BLaER1 treated with 17β-estradiol and CSF1 and Interleukin-3, amounts not matched to agents 10 nM and 100 nM (cell line): ENCODE measurements around the gene FILIP1L.

Experiments
- H3K27ac ChIP-seq, 11 experiments: shearing (Covaris generic); formaldehyde crosslinking; 2 replicates each; pipeline ENCODE4 v1.8.1; 2022
- H3K27me3 ChIP-seq, 11 experiments: shearing (Covaris generic); formaldehyde crosslinking; 2 replicates each; pipeline ENCODE4 v1.8.1; 2022
- H3K36me3 ChIP-seq, 11 experiments: shearing (Covaris generic); formaldehyde crosslinking; 2 replicates each; pipeline ENCODE4 v1.8.1; 2022
- H3K4me1 ChIP-seq, 10 experiments: shearing (Covaris generic); formaldehyde crosslinking; 2 replicates each; pipeline ENCODE4 v1.8.1; 2022
- H3K4me2 ChIP-seq, 11 experiments: shearing (Covaris generic); formaldehyde crosslinking; 2 replicates each; pipeline ENCODE4 v1.8.1; 2022
- H3K4me3 ChIP-seq, 10 experiments: shearing (Covaris generic); formaldehyde crosslinking; 2 replicates each; pipeline ENCODE4 v1.8.1; 2022
- H3K9ac ChIP-seq, 11 experiments: shearing (Covaris generic); formaldehyde crosslinking; 2 replicates each; pipeline ENCODE4 v1.8.1; 2022
- H3K9me3 ChIP-seq, 11 experiments: shearing (Covaris generic); formaldehyde crosslinking; replicated peaks in 1 of 11; 2 replicates each; pipeline ENCODE4 v1.8.1; 2022
- H4K20me1 ChIP-seq, 11 experiments: shearing (Covaris generic); formaldehyde crosslinking; 2 replicates each; pipeline ENCODE4 v1.8.1; 2022
- Cebpa-rat ChIP-seq, 11 experiments: shearing (Covaris generic); IDR thresholded peaks; 2 replicates each; pipeline ENCODE4 v1.8.1; 2022

The FILIP1L gene

DNA sequence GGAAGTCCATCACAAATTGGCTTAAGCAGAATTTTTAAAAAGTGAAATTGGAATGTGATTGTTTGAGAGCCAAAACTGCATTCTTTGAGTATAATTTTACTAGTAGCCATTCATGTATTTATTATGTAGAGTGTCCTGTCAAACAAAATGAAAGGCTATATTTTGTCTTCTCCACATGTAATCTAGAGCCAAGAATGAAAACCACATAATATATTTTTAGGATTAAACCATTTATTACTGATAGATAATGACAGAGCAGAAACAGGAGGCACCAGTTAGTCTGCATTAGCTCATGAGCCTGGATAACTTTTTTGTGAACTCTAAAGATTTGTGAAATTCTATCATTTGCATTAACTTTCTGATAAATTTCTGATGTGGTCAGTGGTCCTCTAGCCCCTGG is 130.2 kb downstream of the FILIP1L start:
- no peak overlapping the region for H3K4me2 ChIP-seq

DNA sequence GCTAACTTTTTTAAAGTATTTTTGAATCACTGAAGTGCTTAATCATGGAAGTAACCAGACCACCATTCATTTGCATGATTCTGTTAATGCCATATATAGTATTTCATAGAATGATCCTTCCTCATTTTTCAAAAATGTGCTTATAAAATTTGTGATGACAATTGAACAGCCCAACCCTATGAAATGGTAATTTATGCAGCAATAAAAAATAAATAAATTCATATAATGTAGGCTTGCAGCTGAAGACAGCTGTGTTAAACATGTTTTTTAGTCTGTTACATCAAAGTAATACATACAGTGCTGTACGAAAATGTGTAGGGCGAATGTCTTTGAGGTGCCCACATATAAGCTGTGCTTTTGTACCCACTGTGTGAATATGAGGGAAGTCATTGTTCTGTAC is 131.7 kb downstream of the FILIP1L start:
- peaks cover 0 to 4% (median 0%) of the 10 kb centered on the region in 11 experiments; a peak in 1 of 22 replicates for H3K36me3 ChIP-seq
- peaks cover 0 to 7% (median 0%) of the 10 kb centered on the region in 10 experiments; a peak in 2 of 20 replicates for H3K4me1 ChIP-seq
- H3K4me2 ChIP-seq = no peak overlapping the region
- H3K27me3 ChIP-seq = no peaks in the 10 kb centered on the region
- H3K9me3 ChIP-seq = peaks cover 0 to 6% (median 0%) of the 10 kb centered on the region in 11 experiments; a peak in 3 of 22 replicates
- TF ChIP-seq Cebpa-rat (IDR thresholded peaks at IDR 0.05) = no peak
- no peak overlapping the region for H3K9ac ChIP-seq
- no peak overlapping the region for H3K27ac ChIP-seq
- no peak overlapping the region for H3K4me3 ChIP-seq
- H4K20me1 ChIP-seq = peaks cover 0 to 15% (median 0%) of the 10 kb centered on the region in 11 experiments; a peak in 5 of 22 replicates

More for the DNA sequence above, 130.2 kb downstream of the FILIP1L start:
- no peaks in the 10 kb centered on the region for H3K36me3 ChIP-seq
- H4K20me1 ChIP-seq = peaks cover 0 to 15% (median 0%) of the 10 kb centered on the region in 11 experiments; a peak in 5 of 22 replicates
- TF ChIP-seq Cebpa-rat (IDR thresholded peaks at IDR 0.05) = no peak
- H3K4me1 ChIP-seq = peaks cover 0 to 7% (median 0%) of the 10 kb centered on the region in 10 experiments; a peak in 2 of 20 replicates
- H3K27ac ChIP-seq = no peak overlapping the region
- no peak overlapping the region for H3K4me3 ChIP-seq
- H3K27me3 ChIP-seq = no peaks in the 10 kb centered on the region
- no peaks in the 10 kb centered on the region for H3K9me3 ChIP-seq
- H3K9ac ChIP-seq = no peak overlapping the region

DNA sequence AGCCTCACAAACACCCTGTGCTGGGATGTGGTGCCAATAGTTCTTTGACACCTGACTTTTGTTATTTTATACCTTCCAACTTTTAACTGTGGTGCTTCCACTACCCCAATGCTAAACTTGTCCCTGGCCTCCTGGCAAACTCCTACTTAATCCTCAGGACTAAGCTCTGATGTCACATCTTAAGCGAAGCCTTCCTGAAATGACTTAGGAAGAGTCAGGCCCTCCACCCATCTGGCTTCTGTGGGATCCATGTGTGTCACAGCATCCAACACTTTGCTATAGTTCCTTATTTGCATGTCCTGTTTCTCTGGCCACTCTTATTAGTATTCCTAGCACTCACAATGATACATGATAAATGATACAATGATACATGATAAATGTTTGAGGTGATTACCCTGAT is 133.2 kb downstream of the FILIP1L start:
- Histone ChIP-seq H3K4me3 (no peak overlapping the region), H3K9me3 (peaks cover 0 to 8% (median 0%) of the 10 kb centered on the region in 11 experiments; a peak in 4 of 22 replicates), H3K27ac (no peak overlapping the region), H3K4me1 (peaks cover 0 to 7% (median 0%) of the 10 kb centered on the region in 10 experiments; a peak in 2 of 20 replicates), H3K27me3 (no peaks in the 10 kb centered on the region), H3K36me3 (peaks cover 0 to 6% (median 0%) of the 10 kb centered on the region in 11 experiments; a peak in 3 of 22 replicates), H3K9ac (no peak overlapping the region), H4K20me1 (peaks cover 0 to 15% (median 0%) of the 10 kb centered on the region in 11 experiments; a peak in 5 of 22 replicates), H3K4me2 (no peak overlapping the region)
- no peak for TF ChIP-seq Cebpa-rat (IDR thresholded peaks at IDR 0.05)

DNA sequence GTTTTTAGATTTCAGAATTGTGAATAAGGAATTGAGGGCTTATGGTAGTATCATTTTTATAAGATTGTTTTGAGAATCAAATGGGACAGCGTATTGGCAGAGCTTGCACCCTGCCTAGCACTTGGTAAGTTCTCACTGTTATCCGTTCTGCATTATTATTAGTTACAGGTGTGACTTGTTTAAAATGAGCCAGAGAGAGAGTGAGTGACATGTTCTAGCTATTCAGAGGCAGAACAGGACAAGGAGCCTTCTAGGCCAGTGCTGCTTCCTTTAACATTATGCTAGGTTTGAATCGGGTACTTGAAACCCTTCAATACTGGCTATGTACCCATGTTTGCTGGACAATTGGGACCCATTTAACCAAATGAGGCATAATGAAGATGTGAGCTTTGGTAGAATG is 133.7 kb downstream of the FILIP1L start:
- H3K4me2 ChIP-seq = no peak overlapping the region
- no peaks in the 10 kb centered on the region for H3K27me3 ChIP-seq
- H3K4me3 ChIP-seq = no peak overlapping the region
- no peak overlapping the region for H3K9ac ChIP-seq
- H4K20me1 ChIP-seq = peaks cover 0 to 15% (median 0%) of the 10 kb centered on the region in 11 experiments; a peak in 5 of 22 replicates
- no peak for TF ChIP-seq Cebpa-rat (IDR thresholded peaks at IDR 0.05)
- H3K36me3 ChIP-seq = peaks cover 0 to 6% (median 0%) of the 10 kb centered on the region in 11 experiments; a peak in 3 of 22 replicates
- H3K27ac ChIP-seq = no peak overlapping the region
- H3K4me1 ChIP-seq = peaks cover 0 to 7% (median 0%) of the 10 kb centered on the region in 10 experiments; a peak in 2 of 20 replicates
- peaks cover 0 to 8% (median 0%) of the 10 kb centered on the region in 11 experiments; a peak in 4 of 22 replicates for H3K9me3 ChIP-seq

DNA sequence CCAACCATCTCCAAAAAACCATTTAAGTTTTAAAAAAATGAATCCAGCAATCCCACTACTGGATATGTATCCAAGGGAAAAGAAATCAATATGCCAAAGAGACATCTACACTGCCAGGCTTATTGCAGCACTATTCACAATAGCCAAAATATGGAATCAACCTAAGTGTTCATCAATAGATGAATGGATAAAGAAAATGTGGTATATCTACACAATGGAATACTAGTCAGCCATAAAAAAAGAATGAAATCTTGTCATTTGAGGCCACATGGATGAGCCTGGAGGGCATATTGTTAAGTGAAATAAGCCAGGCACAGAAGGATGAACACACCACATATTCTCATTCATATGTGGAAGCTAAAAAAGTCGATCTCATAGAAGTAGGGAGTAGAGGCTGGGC is 136.1 kb downstream of the FILIP1L start:
- peaks cover 0 to 15% (median 0%) of the 10 kb centered on the region in 11 experiments; a peak in 5 of 22 replicates for H4K20me1 ChIP-seq
- peaks cover 0 to 6% (median 0%) of the 10 kb centered on the region in 11 experiments; a peak in 3 of 22 replicates for H3K36me3 ChIP-seq
- no peak overlapping the region for H3K4me3 ChIP-seq
- H3K4me2 ChIP-seq = no peak overlapping the region
- H3K27ac ChIP-seq = no peak overlapping the region
- H3K27me3 ChIP-seq = no peaks in the 10 kb centered on the region
- no peak for TF ChIP-seq Cebpa-rat (IDR thresholded peaks at IDR 0.05)
- no peak overlapping the region for H3K9ac ChIP-seq
- H3K9me3 ChIP-seq = peaks cover 0 to 8% (median 0%) of the 10 kb centered on the region in 11 experiments; a peak in 4 of 22 replicates
- peaks cover 0 to 7% (median 0%) of the 10 kb centered on the region in 10 experiments; a peak in 2 of 20 replicates for H3K4me1 ChIP-seq

DNA sequence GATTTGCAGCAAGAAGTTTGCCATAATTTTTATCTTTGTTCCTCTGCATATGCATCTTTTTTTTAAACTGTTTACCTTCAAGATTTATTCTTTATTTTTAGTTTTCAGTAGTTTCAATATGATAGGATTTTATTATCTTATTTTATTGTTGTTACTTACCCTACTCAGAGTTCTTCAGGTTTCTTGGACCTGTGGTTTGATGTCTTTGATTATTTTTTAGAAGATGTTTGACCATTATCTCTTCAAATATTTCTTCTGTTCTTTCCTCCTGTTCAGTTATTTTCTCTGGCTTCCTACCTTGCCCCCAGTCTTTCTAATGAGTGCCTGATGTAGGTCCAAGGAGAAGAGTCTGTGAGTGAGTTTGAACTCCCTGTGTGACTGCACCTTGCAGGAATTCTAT is 137.7 kb downstream of the FILIP1L start:
- H3K27ac ChIP-seq = no peak overlapping the region
- H3K4me1 ChIP-seq = peaks cover 0 to 1% (median 0%) of the 10 kb centered on the region in 10 experiments; a peak in 1 of 20 replicates
- H3K4me2 ChIP-seq = no peak overlapping the region
- TF ChIP-seq Cebpa-rat (IDR thresholded peaks at IDR 0.05) = no peak
- no peak overlapping the region for H3K4me3 ChIP-seq
- H3K27me3 ChIP-seq = no peaks in the 10 kb centered on the region
- peaks cover 0 to 8% (median 0%) of the 10 kb centered on the region in 11 experiments; a peak in 4 of 22 replicates for H3K9me3 ChIP-seq
- peaks cover 0 to 22% (median 0%) of the 10 kb centered on the region in 11 experiments; a peak in 5 of 22 replicates for H4K20me1 ChIP-seq
- no peak overlapping the region for H3K9ac ChIP-seq
- H3K36me3 ChIP-seq = peaks cover 0 to 6% (median 0%) of the 10 kb centered on the region in 11 experiments; a peak in 3 of 22 replicates

DNA sequence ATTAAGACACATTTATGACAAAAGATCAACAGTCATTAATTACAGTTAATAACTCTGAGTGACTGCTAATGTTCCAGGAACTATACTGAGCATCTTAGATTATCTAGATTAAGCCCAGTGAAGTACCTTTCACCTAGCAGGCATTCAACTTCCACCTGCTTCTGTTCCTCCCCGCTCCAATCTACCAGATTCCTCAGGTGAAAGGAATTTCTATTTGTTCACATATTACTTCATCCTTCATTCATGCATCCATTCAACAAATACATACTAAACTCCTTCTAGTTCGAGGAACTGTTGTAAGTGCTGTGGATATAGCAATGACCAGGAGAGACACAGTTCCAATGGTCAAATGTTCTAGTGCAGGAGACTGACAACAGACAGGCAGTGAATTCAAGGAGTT is 139.3 kb downstream of the FILIP1L start:
- Histone ChIP-seq H3K27ac (no peak overlapping the region), H3K36me3 (peaks cover 0 to 6% (median 0%) of the 10 kb centered on the region in 11 experiments; a peak in 3 of 22 replicates), H3K4me3 (no peak overlapping the region), H4K20me1 (peaks cover 0 to 13% (median 0%) of the 10 kb centered on the region in 11 experiments; a peak in 5 of 22 replicates), H3K4me2 (no peak overlapping the region), H3K27me3 (no peaks in the 10 kb centered on the region), H3K9me3 (peaks cover 0 to 8% (median 0%) of the 10 kb centered on the region in 11 experiments; a peak in 4 of 22 replicates), H3K9ac (no peak overlapping the region), H3K4me1 (peaks cover 0 to 14% (median 0%) of the 10 kb centered on the region in 10 experiments; a peak in 1 of 20 replicates)
- TF ChIP-seq Cebpa-rat (IDR thresholded peaks at IDR 0.05) = no peak

DNA sequence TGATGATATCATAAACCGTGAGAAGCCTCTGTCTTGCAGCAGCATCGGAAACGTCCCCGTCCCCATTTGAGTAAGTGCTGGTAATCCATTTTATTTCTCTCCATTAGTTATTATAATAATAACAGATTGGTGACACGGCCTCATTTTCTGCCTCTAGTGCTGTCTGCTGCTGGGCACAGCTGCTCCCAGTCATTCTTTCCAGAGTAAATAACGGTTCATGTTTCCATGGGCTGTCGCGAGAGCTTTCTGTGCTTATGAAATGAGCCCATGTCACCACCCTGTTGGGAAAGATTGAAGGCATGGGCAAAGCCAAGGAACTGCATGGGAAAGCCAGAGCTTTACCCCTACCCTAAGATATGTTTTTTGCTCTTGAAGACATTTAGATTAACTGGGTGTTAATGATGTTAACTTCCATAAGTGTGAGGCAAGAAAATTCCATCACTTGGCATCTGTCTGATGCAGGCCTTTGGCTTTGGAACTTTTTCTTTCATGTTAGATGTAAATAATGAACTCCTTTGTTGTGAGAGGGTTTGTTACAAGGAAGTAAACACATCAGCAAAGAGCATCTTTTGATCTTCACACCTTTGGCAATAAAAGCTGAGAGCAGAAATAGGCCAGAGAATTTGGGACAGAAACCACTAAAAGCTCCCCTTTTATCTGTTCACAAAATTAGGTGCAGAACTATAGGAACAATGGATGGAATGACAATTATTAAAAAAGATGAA is 141.8 kb downstream of the FILIP1L start:
- Histone ChIP-seq H3K9me3 (peaks cover 0 to 5% (median 0%) of the 10 kb centered on the region in 11 experiments; a peak in 2 of 22 replicates), H3K36me3 (peaks cover 0 to 6% (median 0%) of the 10 kb centered on the region in 11 experiments; a peak in 3 of 22 replicates), H3K27me3 (no peaks in the 10 kb centered on the region), H4K20me1 (peaks cover 0 to 25% (median 0%) of the 10 kb centered on the region in 11 experiments; a peak in 4 of 22 replicates), H3K9ac (no peak overlapping the region), H3K4me1 (peaks cover 0 to 31% (median 0%) of the 10 kb centered on the region in 10 experiments; a peak in 4 of 20 replicates), H3K4me3 (no peak overlapping the region), H3K27ac (no peak overlapping the region), H3K4me2 (no peak overlapping the region)
- no peak for TF ChIP-seq Cebpa-rat (IDR thresholded peaks at IDR 0.05)

DNA sequence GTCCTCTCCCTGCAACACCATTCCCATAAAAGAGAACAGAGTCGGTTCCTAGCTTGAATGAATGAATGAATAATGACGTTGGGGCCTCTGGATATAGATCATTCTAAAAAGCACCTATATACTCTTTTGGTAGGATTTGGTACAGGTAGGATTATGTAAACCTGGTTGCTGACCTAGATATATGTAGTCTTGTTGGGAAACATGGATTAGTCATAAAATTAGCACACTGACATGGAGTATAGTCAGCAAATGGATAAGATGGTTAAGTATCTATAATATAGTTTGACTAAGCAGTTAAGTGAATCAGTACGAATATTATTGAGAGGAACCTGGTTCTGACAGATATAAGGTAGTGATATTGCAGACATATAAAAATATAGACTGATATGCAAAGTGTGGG is 142.5 kb downstream of the FILIP1L start:
- Histone ChIP-seq H3K27ac (no peak overlapping the region), H3K9me3 (no peaks in the 10 kb centered on the region), H3K27me3 (no peaks in the 10 kb centered on the region), H3K4me3 (no peak overlapping the region), H3K4me2 (no peak overlapping the region), H3K36me3 (peaks cover 0 to 4% (median 0%) of the 10 kb centered on the region in 11 experiments; a peak in 2 of 22 replicates), H3K9ac (no peak overlapping the region), H4K20me1 (peaks cover 0 to 25% (median 0%) of the 10 kb centered on the region in 11 experiments; a peak in 4 of 22 replicates), H3K4me1 (peaks cover 0 to 31% (median 0%) of the 10 kb centered on the region in 10 experiments; a peak in 4 of 20 replicates)
- no peak for TF ChIP-seq Cebpa-rat (IDR thresholded peaks at IDR 0.05)
